HuH-7.5 (cell line): ENCODE data around the gene GPR141.
"Not testable (repeated sequence)": the region's sequence is repeated elsewhere in the genome, so short reads cannot be mapped to it uniquely, and the experiment has no call there.

Experiments used
- DNase-seq: peaks from one replicate; pipeline ENCODE4 v3.0.0; 2011; ENCODE audit warnings: low spot score

The GPR141 gene

DNA sequence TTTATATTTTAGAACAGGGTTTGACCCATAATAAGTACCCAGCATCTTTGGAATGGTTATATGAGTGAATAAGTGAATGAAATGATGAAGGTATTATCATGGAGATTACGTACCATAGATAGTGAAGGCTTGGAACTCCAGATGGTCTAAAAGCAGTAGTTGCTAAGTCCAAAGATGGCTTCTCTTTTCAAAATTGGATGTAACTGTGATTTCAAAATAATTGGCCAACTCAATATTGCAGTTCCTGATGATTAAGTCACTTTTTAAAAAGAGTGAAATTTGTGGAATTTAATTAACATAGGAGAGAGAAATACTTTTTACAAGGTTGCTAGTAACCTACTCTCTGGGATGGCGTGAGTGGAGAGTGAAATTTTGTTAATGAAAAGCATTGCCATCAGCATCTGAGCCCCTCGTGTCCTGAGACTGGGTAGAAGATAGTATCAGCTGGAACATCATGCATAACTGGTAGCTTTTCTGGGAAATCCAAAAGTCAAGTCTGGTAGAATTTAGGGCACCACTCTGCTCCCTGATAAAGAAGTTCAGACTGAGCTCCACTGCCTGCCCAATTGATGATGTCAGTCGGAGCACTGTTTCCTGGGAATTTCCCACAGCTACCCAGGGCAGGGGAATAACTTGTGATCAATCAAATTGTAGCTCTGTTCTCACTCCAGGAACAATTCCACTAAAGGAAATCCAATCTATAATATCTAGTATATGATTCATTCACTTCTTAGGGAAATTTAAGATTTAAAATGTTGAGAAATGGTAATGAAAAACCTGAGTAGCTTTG, 3.2 kb downstream of the GPR141 start:
- DNase-seq: no peak

DNA sequence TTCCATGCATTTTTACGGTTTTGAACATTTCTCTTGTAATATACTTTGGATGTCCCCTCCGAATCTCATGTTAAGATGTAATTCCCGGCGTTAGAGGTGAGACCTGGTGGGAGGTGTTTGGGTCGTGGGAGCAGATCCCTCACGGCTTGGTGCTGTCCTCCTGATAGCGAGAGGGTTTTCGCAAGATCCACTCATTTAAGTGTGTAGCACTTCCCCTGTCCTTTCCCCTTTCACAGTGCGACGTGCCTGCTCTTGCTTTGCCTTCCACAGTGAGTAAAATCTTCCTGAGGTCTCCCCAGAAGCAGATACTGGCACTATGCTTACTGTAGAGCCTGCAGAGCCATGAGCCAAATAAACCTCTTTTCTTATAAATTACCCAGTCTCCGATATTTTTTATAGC, 6.6 kb downstream of the GPR141 start:
- DNase-seq: no peak

DNA sequence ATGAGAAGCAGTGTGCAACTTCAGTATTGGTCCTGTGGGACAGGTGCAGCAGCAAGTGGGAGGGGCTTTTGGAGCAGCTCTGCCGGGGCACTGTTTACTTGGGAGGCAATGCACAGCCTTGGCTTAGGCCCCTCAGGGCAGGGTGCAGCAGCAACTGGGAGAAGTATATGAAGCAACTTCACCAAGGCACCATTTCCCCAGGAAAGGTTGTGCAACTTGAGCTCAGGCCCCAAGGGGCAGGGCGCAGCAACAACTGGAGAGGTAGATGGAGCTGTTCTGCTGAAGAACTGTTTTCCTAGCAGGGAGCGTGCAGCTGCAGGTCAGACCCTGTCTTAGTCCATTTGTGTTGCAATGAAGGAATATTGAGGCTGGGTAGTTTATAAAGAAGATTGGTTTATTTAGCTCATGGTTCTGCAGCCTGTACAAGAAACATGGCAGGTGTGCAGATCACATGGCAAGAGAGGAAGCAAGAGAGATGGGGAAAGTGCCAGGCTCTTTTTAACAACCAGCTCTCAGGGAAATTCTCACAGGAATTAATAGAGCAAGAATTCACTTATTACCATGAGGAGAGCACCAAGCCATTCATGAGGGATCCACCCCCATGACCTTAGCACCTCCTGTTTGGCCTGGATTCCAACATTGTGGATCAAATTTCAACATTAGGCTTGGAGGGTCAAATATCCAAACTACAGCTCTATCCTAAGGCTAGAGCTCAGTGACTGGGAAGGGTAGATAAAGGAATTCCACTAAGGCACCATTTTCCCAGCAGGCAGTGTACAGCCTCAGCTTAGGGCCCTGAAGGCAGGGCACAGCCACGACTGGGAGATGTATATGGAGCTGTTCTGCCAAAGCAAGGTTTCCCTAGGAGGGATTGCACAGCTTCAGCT, 10.9 kb downstream of the GPR141 start:
- no peak for DNase-seq

DNA sequence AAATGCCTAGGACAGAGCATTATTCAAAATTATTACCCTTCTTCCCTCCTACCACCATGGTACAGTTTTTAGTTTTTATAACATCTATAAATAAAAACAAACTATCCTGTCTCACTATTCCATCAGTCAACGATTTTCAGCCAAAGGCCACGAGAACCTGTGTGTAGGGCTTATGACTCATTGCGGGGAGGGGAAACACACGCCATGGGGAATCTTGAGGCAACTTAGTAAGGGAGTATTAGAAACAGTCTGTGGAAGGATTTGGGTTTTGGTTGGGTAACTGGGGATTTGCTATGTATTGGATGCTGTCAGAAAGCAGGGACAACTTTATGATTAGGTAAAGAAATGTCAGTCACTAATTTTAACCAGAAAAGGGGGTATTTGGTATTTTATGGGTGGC, 14.7 kb downstream of the GPR141 start:
- no peak for DNase-seq

DNA sequence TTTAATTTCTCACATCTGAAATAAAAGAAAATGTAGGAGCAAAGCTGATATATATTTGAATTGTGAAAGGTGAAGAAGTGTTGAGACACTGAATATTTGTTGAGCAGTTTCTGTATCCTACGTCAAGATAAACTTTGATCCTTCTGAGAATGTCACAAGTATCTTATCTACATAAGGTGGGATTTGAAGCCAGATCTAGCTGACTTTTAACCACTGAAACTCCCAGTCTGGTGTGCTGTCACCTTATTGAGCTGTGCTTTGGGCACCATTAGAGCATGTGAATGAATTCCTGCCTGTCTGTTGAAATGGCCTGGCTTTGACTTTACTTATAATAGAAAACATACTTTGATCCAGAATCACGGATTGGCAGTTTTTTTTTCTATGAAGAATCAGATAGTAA, 15.2 kb downstream of the GPR141 start:
- no peak for DNase-seq

DNA sequence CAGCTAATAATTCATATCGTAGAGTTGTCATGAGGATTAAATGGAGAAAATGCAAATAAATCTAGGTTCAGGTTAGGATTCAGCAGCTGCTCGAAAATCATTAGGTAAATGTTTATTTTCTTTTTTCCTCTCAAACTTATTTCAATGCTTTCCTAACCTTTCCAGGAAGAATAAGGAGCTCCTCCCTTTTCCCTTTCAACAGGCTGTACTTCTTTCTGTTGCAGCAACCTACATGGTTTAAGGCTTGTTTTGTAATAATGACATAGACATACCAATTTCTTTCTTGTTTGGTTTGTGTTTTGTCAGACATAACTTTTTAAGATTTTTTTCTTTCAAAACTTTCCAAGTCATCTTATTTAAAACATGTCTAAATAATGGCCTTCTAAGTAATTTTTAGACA, 18.2 kb downstream of the GPR141 start:
- no peak for DNase-seq

DNA sequence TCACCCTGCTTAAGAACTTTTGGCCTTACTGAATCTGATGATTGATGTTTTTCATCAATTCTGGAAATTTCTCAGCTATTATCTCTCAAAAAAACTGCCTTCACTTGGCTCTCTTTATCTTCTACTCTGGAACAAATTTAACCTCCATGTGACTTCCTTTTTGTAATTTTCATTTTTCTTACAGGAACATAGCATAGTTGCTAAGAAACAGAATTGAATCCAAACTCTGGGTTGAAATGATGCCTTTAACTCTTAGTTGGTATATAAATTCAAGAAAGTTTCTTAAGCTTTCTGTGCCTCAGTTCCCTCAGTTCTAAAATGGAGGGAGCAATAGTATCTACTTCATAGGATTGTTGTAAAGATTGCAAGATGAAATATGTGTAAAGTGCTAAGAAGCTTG, 19.8 kb downstream of the GPR141 start:
- DNase-seq: no peak

DNA sequence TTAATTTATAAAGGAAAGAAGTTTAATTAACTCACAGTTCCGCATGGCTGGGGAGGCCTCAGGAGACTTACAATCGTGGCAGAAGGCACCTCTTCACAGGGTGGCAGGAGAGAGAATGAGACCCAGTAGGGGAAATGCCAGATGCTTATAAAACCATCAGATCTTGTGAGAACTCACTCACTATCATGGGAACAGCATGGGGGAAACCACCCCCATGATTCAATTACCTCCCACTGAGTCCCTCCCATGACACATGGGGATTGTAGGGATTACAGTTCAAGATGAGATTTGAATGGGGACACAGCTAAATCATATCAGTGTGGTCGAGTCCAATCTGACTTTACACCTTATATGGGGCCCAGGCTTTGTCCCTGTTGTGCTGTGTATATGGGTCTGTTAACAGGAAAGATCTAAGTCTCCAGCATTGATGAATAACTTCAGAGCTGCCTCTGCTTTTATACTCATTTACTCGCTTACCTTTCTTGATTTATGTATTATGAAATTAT, 20.8 kb downstream of the GPR141 start:
- DNase-seq: not testable (repeated sequence)

DNA sequence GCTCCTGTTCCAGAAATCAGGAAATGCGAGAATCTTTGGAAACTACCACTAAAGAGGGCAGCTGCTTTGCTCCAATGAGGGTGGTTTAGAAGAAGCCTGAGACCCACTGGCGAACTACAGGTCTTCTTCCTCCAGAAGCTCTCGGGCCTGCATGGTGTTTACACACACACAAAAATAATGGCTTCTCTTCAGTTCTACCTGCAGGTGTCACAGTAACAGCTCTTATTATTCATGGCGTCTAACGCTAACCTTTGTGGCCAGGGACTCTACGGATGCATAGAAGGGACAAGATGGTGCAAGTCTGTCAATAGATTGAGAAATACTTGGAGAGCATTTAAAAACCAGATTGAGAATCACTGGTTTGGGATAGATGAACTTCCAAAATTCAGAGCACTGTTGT, 22.4 kb downstream of the GPR141 start:
- no peak for DNase-seq

DNA sequence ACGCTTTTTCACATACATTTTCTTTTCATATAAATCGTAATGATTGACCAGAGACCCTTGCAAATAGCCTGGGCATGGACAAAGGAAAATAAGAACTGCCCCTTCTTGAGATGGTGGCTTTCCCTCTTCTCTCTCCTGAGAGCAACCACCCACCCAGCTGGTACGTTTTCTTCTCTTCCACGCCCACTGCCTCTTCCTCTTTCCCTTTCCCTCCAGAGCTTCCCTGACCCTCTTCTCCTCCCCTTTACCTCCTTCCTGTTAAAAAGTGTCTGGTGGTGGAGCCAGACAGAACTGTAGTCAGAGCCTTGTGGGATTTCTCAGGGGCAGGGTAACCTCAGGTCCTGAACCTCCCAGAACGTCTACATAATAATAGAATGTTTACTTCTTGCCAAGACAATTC, 23.2 kb downstream of the GPR141 start:
- DNase-seq: no peak

DNA sequence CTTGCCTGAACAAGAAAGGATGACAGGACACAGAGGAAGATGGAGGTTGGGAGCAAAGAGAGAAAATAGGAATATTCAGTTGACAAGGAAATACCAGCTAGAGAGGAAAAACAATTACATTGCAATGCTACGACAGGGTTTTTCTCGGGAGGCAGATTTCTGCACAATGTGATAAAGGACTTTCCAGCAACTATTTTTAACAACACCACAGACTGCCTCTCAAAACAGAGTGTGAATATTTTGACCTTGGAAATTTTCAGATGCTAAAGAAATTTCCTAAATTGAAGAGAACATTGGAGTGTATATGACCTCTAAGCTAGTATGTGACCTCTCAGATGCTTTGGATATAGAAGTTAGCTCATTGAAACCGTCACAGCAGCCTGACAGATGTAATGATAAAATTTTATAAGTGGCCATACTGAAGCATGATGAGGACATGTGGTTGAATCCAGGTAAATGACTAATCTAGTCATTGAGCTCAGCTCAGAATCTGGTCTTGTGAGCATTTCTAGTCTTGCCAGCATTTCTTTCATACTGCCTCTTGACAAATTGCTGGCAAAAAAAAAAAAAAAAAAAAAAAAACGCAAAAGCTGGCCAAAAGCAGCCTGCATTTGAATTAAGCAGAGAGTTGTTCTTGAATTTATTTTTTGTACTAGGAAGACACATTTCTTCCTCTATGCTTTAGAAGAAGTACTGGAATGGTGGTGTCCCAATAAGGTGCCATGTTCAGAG, 24.4 kb downstream of the GPR141 start:
- no peak for DNase-seq

DNA sequence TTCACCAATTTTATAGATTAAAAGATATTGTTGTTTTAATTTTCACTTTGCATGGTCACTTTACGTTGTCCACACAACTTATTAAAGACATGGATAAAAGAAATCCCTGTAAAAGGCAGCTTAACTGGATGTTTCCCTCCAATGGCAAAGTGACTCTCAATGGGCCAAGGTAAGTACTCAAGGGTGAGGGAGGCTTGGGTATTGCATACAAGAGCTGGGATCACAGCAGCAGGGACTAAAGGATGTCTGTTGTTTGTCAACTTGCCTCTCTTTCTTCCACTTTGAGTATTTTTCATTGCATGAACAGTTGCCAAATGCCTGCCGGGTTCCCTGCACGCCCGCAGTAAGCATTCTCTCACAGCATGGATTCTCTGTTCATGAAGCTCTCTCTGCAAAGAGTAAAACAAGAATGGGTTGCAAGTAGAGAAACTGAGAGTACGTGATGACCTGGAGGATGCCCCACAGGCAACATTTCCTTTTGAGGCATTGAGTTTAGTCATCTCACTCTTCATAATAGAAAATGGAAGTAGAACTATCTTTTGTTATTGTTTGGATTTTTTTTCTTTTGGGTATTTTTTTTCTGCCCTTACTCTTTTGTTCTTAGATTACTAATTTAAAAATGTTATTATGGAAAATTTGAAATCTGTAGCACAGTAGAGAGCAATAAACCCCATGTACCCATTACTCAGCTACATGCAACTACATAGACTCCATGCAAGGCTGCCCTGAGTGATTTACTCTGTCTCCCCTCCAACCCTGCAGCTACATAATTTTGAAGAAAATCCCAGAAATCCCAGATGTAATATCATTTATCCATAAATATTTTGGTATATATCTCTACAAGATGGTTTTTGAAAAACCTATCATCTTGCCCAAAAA, 26.3 kb downstream of the GPR141 start:
- DNase-seq: no peak

DNA sequence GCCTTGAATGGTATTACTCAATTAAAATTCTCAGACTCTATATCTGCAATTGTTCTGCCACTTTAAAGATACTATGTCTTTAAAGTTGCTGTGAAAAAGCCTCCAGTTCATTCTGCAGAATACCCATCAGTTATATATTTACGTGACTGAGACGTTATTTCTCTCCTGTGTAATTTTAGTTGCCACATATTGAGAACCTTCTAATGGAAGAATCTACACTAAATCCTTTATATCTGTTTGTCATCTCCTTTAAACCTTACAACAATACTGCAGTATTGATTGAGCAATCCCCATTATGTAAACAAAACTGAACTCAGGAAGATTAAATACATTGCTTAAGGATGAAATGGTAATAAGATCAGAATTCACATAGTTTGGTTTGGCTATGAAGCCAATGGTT, 30.0 kb downstream of the GPR141 start:
- DNase-seq: no peak

DNA sequence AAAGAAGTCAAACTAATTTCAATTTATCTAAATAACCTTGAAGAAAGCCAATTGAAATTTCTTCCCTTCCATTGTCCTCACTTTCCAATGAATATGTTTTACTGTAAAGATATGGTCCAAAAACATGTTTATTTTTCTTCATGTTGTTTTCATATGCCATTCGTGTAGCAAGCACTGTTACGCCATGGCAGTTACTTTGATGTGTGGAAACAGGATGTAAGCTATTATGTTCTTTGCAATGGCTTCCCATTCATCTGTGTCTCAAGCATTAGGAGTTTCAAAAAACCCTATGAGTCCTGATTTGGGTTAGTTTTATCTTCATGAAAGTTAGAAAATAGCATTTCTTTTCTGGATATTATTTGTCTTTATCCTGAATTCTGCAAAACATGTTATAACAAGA, 31.0 kb downstream of the GPR141 start:
- DNase-seq: no peak

DNA sequence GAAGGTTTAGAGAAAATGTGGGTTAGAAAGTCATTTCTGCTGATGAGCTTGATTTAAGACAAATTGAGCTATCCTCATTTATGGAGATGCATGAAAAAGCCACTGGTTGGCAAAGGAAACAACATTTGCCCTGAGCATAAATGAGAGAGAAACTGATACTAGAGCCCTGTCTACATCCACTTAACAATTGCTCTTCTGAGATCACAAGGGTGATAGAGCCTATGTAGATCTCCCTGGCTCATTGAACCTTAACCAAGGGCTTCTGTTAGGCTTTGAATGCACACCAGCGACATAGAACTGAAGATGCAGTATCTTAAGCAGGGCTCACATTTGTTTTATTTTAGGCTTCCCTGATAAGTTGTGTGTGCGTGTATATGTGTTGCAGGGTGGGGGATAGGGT, 35.0 kb downstream of the GPR141 start:
- no peak for DNase-seq

DNA sequence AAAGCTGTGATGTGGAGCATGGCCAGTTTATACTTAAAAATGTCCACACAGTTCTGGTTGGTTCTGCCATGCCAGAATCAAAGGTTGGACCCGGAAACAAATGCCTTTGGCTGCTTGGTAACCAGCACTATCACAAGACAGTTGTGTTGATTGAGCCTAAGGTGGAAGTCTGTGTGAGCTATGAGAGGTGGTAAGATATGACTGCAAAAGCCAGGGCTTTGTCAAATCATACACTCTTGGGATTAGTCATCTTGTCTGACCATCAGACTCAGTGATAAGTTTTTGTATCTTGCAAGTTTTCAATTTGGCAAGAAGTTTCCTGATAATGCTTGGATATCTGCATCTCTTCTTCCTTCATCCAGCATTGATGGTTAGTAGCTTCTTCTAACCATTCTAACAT, 35.5 kb downstream of the GPR141 start:
- no peak for DNase-seq

DNA sequence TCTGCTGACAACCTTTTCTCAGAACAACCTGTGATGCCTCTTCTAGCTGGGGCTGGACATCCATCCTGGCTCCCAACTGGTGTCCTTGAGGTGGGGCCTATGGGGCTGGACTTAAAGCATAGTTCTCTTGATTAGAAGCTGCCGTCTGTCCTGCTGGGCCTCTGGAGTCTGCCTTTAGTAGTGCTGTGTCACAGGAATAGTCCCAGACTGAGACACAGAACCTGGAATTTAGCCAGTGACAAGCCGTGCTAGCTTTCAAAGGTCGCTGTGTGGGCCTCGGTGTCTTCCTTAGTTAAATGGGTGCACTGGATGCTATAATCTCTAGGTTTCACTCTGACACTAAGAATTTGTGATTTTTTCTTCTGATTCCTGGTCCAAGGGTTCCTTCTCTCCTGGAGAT, 41.2 kb downstream of the GPR141 start:
- no peak for DNase-seq

DNA sequence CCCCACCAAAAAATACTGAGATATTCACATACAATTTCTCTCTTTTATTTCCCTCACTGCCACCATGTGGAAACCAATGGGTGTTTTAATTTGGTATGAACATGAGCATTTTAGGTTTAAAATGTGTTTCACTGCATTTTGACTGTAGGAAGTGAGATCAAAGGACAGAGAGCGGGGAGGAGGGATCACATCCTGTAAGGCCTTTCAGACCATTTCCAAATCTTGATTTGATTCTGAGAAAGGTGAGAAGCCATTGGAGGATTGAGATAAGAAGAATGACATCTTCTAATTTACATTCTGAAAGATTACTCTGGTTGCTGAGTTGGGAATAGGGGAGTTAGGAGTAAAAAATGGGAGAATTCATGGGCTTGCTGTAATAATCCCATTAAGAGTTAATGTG, 42.5 kb downstream of the GPR141 start:
- DNase-seq: no peak

DNA sequence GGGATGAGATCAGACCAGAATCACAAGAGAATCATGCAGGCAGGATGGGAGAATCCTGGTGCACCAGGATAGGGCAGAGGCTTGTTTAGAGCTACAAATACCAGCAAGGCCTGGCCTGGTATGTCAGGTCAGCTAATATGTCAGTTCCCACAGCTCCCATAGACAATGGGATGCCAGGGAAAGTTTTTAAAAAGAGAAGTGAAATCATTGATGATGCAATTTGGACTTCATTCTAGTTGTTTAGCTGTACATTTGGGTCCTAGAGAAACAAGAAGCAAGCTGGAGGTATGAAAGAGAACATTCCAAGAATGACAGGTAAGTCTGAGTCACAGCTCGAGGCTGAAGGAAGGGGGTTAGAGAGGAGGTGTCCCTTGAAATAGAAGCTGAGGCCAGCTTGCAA, 45.2 kb downstream of the GPR141 start:
- no peak for DNase-seq

DNA sequence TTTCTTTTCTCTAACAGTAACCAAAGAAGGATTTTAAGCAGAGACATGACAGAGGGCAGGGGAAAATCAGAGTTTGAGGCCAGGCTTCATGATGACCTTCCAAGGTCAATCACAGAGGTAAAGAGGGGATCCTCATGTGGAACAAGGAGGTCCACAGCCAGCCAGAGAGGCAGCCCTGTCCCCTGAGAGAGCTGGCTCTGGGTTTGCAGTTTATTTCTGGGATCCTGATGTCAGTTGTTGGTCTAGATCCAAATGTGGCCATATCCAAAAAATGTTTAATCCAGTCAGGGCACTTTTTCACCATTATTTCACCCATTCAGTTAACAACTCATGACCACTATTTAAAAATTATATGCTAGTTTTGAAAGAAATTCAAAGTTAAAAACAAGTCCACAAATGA, 45.6 kb downstream of the GPR141 start:
- DNase-seq: no peak

DNA sequence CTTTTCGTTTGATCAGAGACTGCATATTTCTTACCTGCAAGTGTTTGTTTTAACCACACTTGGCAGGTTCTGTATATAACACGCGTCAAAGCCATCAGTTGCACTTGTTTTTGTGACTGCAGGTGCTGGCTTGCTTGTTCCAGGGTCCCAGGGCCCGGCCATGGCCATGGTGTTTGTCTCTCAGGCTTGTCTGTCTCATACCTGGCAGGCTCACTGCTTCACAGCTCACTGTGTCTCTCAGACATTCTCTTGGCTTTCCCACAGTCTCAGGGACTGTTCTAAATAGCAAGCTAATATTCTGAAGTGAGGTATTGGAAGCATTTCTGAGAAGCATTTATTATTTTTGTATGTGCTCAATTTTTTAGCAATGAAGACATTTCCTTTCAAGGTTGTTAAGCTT, 46.9 kb downstream of the GPR141 start:
- no peak for DNase-seq

DNA sequence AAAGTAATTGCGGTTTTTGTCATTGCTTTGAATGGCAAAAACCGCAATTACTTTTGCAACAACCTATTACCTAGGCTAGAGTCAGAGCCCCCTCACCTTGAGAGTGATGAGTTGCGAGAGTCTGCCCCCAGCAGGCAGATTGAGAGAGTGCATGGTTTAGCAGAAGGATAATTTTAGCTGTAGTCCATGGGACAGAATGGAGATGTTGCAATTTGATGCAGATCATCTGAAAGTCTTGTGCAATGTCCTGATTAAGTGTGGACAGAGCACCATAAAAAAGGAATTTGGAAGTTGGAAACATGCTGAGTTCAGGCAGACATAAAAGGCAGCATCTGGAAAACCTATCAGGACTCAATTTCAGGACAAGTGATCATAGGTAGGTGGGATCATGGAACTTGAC, 48.7 kb downstream of the GPR141 start:
- no peak for DNase-seq
